AG09319 (cell line): Measurements from ENCODE around the gene PGAM4.
"Not testable (repeated sequence)": the region's sequence is repeated elsewhere in the genome, so short reads cannot be mapped to it uniquely, and the experiment has no call there.

Experiments used
- DNase-seq: peaks from one replicate; pipeline ENCODE4 v3.0.0-alpha.2; 2010; ENCODE audit warnings: low read depth; ENCODE audit errors: extremely low read depth
- TF ChIP-seq, protein P1 (sequence below): IDR thresholded peaks from 2 replicates; pipeline ENCODE4 v1.5.1; 2011; ENCODE audit warnings: low read depth, mild to moderate bottlenecking, inconsistent platforms, low read length, moderate library complexity

Gene PGAM4

DNA sequence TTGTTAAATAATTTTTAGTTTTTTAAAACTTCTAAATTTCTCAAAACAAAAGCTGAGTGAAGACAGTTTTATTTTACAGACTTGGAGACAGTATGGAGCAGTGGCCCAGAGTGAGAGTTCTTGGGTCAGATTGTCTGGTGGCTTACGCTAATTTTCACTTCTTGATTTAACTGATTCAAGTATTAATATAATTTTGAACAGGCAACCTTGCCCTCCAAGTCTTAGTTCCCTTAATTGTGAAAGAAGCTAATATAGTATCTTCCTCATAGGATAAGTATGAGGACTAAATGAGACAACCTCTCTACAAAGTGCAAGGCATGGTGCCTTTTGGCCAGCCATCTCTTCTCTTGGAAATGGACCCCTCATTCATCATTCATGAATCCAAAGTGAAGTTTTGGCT is 33.6 kb downstream of the PGAM4 start:
- TF ChIP-seq, protein P1, sequence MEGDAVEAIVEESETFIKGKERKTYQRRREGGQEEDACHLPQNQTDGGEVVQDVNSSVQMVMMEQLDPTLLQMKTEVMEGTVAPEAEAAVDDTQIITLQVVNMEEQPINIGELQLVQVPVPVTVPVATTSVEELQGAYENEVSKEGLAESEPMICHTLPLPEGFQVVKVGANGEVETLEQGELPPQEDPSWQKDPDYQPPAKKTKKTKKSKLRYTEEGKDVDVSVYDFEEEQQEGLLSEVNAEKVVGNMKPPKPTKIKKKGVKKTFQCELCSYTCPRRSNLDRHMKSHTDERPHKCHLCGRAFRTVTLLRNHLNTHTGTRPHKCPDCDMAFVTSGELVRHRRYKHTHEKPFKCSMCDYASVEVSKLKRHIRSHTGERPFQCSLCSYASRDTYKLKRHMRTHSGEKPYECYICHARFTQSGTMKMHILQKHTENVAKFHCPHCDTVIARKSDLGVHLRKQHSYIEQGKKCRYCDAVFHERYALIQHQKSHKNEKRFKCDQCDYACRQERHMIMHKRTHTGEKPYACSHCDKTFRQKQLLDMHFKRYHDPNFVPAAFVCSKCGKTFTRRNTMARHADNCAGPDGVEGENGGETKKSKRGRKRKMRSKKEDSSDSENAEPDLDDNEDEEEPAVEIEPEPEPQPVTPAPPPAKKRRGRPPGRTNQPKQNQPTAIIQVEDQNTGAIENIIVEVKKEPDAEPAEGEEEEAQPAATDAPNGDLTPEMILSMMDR = no peak
- no peak for DNase-seq

DNA sequence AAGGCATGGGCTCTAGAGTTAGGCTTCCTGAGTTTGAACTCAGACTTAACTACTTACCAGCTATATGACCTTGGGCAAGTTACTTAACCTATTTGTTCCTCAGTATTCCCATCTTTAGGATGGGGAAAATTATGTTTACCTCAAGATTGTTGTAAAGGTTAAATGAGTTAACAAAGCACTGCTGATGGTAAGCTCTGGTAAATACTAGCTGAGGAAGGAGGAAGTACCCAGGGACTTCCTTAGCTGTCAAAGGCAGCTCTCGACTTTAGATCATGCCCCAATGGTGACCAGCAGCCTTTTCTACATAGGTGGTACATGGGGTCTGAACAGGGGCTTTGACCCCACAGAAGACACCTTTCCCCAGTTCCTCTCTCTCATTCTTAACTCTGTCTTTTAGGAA is 38.9 kb downstream of the PGAM4 start:
- TF ChIP-seq, protein P1 = no peak
- no peak for DNase-seq

DNA sequence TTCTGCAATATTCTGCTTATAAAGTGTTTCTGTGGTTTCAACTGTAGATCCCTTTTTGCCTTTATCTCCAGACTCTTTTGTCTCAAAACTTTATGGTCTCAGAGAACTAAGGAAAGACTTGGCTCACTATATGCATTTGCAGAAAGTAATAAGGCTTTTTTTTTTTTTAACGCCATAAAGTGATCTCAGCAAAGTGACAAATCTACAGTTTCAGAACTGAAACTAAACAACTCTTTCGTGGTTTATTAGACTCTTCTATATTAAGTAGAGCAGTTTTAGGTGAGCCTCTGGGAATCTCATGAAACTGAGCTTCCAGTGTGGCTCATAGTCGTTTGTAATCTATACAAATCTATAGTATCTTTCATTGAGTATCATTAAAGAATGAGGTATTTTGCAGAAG is 43.7 kb downstream of the PGAM4 start:
- TF ChIP-seq, protein P1 = no peak
- DNase-seq = no peak

DNA sequence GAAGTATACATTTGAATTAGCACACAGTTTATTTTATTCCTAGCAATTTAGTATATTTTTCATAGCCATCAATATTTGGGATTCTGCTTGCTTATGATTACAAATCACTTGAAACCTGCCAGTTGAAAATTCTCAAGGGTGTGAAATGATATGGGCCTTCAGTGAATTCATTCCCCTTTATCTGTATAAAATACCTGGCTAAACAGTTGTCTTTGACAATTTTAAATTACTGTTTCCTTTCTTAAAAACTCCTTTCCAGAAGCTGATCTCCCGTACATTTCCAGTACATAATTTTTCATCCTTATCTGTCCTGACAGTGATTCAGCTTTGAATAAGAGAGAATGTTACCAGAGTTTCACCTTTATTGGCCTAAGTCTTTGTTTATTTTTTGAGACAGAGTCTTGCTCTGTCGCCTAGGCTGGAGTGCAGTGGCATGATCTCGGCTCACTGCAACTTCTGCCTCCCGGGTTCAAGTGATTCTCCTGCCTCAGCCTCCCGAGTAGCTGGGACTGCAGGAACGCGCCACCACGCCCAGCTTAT is 45.0 kb downstream of the PGAM4 start:
- TF ChIP-seq, protein P1 = no peak
- DNase-seq = no peak

DNA sequence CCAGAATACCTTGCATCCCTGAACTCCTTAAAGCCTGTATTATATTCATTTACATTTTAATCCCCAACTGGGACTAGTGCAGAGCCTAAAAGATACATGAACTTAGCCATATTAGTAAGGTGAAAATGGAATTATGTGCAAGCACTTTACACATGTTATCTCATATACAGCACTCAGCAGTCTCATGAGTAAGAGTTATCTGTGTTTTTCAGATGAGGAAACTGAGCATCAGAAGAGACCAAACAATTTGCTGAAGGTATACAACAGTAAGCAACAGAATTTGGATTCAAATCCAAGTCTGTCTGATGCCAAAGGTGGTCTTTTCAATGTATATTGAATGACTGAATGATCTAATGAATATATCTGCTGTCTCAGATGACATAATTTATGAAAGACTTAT is 46.7 kb downstream of the PGAM4 start:
- DNase-seq = no peak
- TF ChIP-seq, protein P1 = no peak

DNA sequence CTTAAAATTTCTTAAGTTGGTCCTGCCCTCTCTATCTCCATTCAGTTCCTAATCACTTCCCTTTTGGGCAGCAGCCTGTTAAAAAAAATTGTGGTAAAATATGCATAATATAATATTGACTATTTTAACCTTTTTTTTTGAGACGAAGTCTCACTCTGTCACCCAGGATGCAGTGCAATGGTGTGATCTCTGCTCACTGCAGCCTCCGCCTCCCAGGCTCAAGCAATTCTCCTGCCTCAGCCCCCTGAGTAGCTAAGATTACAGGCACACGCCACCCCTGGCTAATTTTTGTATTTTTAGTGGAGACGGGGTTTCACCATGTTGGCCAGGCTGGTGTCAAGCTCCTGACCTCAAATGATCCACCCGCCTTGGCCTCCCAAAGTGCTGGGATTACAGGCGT is 50.1 kb downstream of the PGAM4 start:
- not testable (repeated sequence) for DNase-seq

DNA sequence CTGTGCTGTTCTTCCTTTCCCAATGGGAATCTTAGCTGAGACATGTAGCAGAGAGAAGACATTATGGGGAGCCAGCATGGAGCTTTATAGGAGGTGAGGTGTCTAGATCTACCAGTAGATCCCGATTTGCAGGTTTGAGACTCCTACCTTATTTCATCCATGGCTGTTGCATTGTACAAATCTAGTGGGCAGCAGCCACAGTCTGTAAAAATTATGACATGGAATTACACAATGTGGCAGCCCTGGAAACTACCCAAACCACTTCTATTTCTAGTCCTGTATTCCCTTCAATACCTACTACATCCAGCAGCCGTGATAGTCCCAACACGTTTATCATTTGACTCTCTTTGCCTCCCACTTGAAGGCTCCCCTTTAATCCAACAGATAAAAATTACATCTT is 50.9 kb downstream of the PGAM4 start:
- no peak for DNase-seq
- TF ChIP-seq, protein P1 = no peak
